ENCODE measurements around the gene FAM120B. TPM values are rescaled to one million over a fixed set of nuclear protein-coding genes. Genes with fewer than 3 reads are reported as not detected.

The FAM120B gene
- total RNA-seq, 1 experiment from 2014 or later: 15.2 TPM

GRCh38 chr6:170283212-170284081, 23.1 kb upstream of the FAM120B start (continued):
- no peak for TF ChIP-seq E2F5 (CRISPR knock-in tag; IDR thresholded peaks at IDR 0.05)

- H3K4me1 Mint-ChIP-seq: peaks cover 42% of the 10 kb centered on the region
- DNase-seq (ENCODE audit: low spot score): no peak
- H3K27ac Mint-ChIP-seq: no peak overlapping the region
- peaks cover 31% of the 10 kb centered on the region for H3K36me3 Mint-ChIP-seq
- POLR2A ChIA-PET: no interaction called here
- TF ChIP-seq RORB (CRISPR knock-in tag; IDR thresholded peaks at IDR 0.05): no peak
- no peak for TF ChIP-seq MXD4 (CRISPR knock-in tag; IDR thresholded peaks at IDR 0.05; ENCODE audit: borderline replicate concordance)
- TF ChIP-seq NR1H2 (CRISPR knock-in tag; IDR thresholded peaks at IDR 0.05): no peak
- TF ChIP-seq HMGXB4 (CRISPR knock-in tag; IDR thresholded peaks at IDR 0.05): no peak
- TF ChIP-seq NFATC4 (CRISPR knock-in tag; IDR thresholded peaks at IDR 0.05): no peak
- TF ChIP-seq ARID4B (CRISPR knock-in tag; IDR thresholded peaks at IDR 0.05; ENCODE audit: borderline replicate concordance): no peak
- no peak for TF ChIP-seq ZNF121 (CRISPR knock-in tag; IDR thresholded peaks at IDR 0.05)
- TF ChIP-seq NR3C1 (CRISPR knock-in tag; conservative IDR thresholded peaks at IDR 0.05; ENCODE audit: low read depth): no peak
- H3K9me3 Mint-ChIP-seq: no peaks in the 10 kb centered on the region
- CTCF ChIA-PET: interaction anchor here (0.9 kb wide), 1 partner anchor 452 kb away, joined by 4 read pairs; no protein-coding TSS in a partner anchor
- H3K27me3 Mint-ChIP-seq (ENCODE audit: low read depth): peaks cover 95% of the 10 kb centered on the region
- no peak overlapping the region for H3K4me3 Mint-ChIP-seq
- no peak for ATAC-seq
Observed at GRCh38 chr6:170284126-170284773, 22.3 kb upstream of the FAM120B start.

- Mint-ChIP-seq H3K36me3 (peaks cover 31% of the 10 kb centered on the region), H3K27me3 (ENCODE audit: low read depth) (peaks cover 92% of the 10 kb centered on the region), H3K9me3 (no peaks in the 10 kb centered on the region), H3K27ac (no peak overlapping the region; the same call in 1 of the 2 replicates), H3K4me1 (peaks cover 38% of the 10 kb centered on the region), H3K4me3 (no peak overlapping the region; the same call in 1 of the 2 replicates)
- POLR2A ChIA-PET: no interaction called here
- no peak for ATAC-seq
- TF ChIP-seq FOXK1 (CRISPR knock-in tag; IDR thresholded peaks at IDR 0.05): no peak
- TF ChIP-seq GRHL2 (CRISPR knock-in tag; IDR thresholded peaks at IDR 0.05; ENCODE audit: insufficient replicate concordance, severe bottlenecking): no peak
- no peak for TF ChIP-seq ZNF121 (CRISPR knock-in tag; IDR thresholded peaks at IDR 0.05)
- no peak for TF ChIP-seq ERG (CRISPR knock-in tag; IDR thresholded peaks at IDR 0.05)
- TF ChIP-seq, protein P1, sequence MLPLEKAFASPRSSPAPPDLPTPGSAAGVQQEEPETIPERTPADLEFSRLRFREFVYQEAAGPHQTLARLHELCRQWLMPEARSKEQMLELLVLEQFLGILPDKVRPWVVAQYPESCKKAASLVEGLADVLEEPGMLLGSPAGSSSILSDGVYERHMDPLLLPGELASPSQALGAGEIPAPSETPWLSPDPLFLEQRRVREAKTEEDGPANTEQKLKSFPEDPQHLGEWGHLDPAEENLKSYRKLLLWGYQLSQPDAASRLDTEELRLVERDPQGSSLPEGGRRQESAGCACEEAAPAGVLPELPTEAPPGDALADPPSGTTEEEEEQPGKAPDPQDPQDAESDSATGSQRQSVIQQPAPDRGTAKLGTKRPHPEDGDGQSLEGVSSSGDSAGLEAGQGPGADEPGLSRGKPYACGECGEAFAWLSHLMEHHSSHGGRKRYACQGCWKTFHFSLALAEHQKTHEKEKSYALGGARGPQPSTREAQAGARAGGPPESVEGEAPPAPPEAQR (CRISPR knock-in tag; IDR thresholded peaks at IDR 0.05): no peak
- CTCF ChIA-PET: interaction anchor here (0.9 kb wide), 1 partner anchor 453 kb away, joined by 4 read pairs; no protein-coding TSS in a partner anchor
- DNase-seq (ENCODE audit: low spot score): no peak
Observed at GRCh38 chr6:170284866-170285469, 21.6 kb upstream of the FAM120B start.

All from WTC11 (cell line).